ENCODE measurements around the gene PDZD2. TPM values are rescaled to one million over a fixed set of nuclear protein-coding genes. Genes with fewer than 3 reads are reported as not detected.

The PDZD2 gene
- total RNA-seq, 4 donors from 2014 or later = 107 to 195 (median 123) TPM

GRCh38 chr5:31755676-31756230 lies 116.8 kb downstream of the PDZD2 start:
- TF ChIP-seq POLR2AphosphoS5 (IDR thresholded peaks at IDR 0.05) (no peak), CTCF (IDR thresholded peaks at IDR 0.05) (no peak), EP300 (IDR thresholded peaks at IDR 0.05) (no peak), POLR2A (IDR thresholded peaks at IDR 0.05) (no peak)
- H3K27me3 ChIP-seq = no peaks in the 10 kb centered on the region
- no peak for DNase-seq (ENCODE audit: low spot score in 2 of 2)
- no peaks in the 10 kb centered on the region for H3K4me1 ChIP-seq
- H3K36me3 ChIP-seq = no peaks in the 10 kb centered on the region
- H3K27ac ChIP-seq = no peak overlapping the region
- H3K9me3 ChIP-seq = no peaks in the 10 kb centered on the region
- 86% methylated on average over 10 of the region's 10 CpGs for WGBS
- H3K4me3 ChIP-seq = no peak overlapping the region

- WGBS = 44% methylated on average over 8 of the region's 8 CpGs
- TF ChIP-seq POLR2AphosphoS5 (IDR thresholded peaks at IDR 0.05) = no peak
- no peak for TF ChIP-seq CTCF (IDR thresholded peaks at IDR 0.05)
- no peak for TF ChIP-seq POLR2A (IDR thresholded peaks at IDR 0.05)
- TF ChIP-seq EP300 (IDR thresholded peaks at IDR 0.05) = no peak
- H3K9me3 ChIP-seq = no peaks in the 10 kb centered on the region
Observed at GRCh38 chr5:31757806-31758205, 118.9 kb downstream of the PDZD2 start.

GRCh38 chr5:31758803-31759425 lies 120.0 kb downstream of the PDZD2 start:
- no peak for DNase-seq (ENCODE audit: low spot score in 2 of 2)
- Histone ChIP-seq H3K36me3 (no peaks in the 10 kb centered on the region), H3K4me1 (no peaks in the 10 kb centered on the region), H3K27ac (no peak overlapping the region), H3K27me3 (peaks cover 2% of the 10 kb centered on the region), H3K4me3 (no peak overlapping the region), H3K9me3 (no peaks in the 10 kb centered on the region)
- no peak for TF ChIP-seq EP300 (IDR thresholded peaks at IDR 0.05)
- TF ChIP-seq CTCF (IDR thresholded peaks at IDR 0.05) = no peak
- TF ChIP-seq POLR2AphosphoS5 (IDR thresholded peaks at IDR 0.05) = no peak
- TF ChIP-seq POLR2A (IDR thresholded peaks at IDR 0.05) = no peak
- 80% methylated on average over 11 of the region's 11 CpGs for WGBS

More at GRCh38 chr5:31757806-31758205, 118.9 kb downstream of the PDZD2 start:
- no peaks in the 10 kb centered on the region for H3K36me3 ChIP-seq
- no peak overlapping the region for H3K4me3 ChIP-seq
- no peak for DNase-seq (ENCODE audit: low spot score in 2 of 2)
- H3K4me1 ChIP-seq = no peaks in the 10 kb centered on the region
- no peak overlapping the region for H3K27ac ChIP-seq
- peaks cover 2% of the 10 kb centered on the region for H3K27me3 ChIP-seq

GRCh38 chr5:31759925-31760324 lies 121.0 kb downstream of the PDZD2 start:
- Histone ChIP-seq H3K27ac (no peak overlapping the region), H3K4me3 (no peak overlapping the region), H3K4me1 (no peaks in the 10 kb centered on the region), H3K9me3 (no peaks in the 10 kb centered on the region), H3K27me3 (peaks cover 2% of the 10 kb centered on the region), H3K36me3 (no peaks in the 10 kb centered on the region)
- no peak for TF ChIP-seq POLR2AphosphoS5 (IDR thresholded peaks at IDR 0.05)
- no peak for TF ChIP-seq EP300 (IDR thresholded peaks at IDR 0.05)
- TF ChIP-seq POLR2A (IDR thresholded peaks at IDR 0.05) = no peak
- no peak for TF ChIP-seq CTCF (IDR thresholded peaks at IDR 0.05)
- no peak for DNase-seq (ENCODE audit: low spot score in 2 of 2)
- WGBS = 60% methylated on average over 2 of the region's 2 CpGs

GRCh38 chr5:31761877-31762276 lies 122.9 kb downstream of the PDZD2 start:
- no peaks in the 10 kb centered on the region for H3K9me3 ChIP-seq
- H3K27ac ChIP-seq = no peak overlapping the region
- TF ChIP-seq POLR2A (IDR thresholded peaks at IDR 0.05) (no peak), EP300 (IDR thresholded peaks at IDR 0.05) (no peak), POLR2AphosphoS5 (IDR thresholded peaks at IDR 0.05) (no peak), CTCF (IDR thresholded peaks at IDR 0.05) (no peak)
- 78% methylated on average over 5 of the region's 5 CpGs for WGBS
- no peaks in the 10 kb centered on the region for H3K36me3 ChIP-seq
- peaks cover 2% of the 10 kb centered on the region for H3K27me3 ChIP-seq
- no peaks in the 10 kb centered on the region for H3K4me1 ChIP-seq
- H3K4me3 ChIP-seq = no peak overlapping the region
- DNase-seq (ENCODE audit: low spot score in 2 of 2) = no peak

Measured in suprapubic skin (tissue), 4 donors.